Transverse colon (tissue), 3 donors: ENCODE measurements around the gene SLC22A4.
A peak's percentile ranks its signal among the peaks of the same experiment; 100 is the strongest.

Source experiments
- CTCF ChIP-seq, 5 experiments: fragments of 200-600 bp in 3 of 5; fragments of 450-650 bp in 2 of 5; sonication (generic) in 3 of 5; IDR thresholded peaks; 1 replicate in 2 of 5; 2 replicates in 3 of 5; pipeline ENCODE4 v1.5.1; 2016 to 2017; ENCODE audit warnings: antibody characterized with exemption in 5 of 5, inconsistent platforms in 3 of 5, mild to moderate bottlenecking in 2 of 5, moderate library complexity in 1 of 5
- EP300 ChIP-seq: sonication (generic); formaldehyde crosslinking; IDR thresholded peaks from one replicate; pipeline ENCODE4 v1.6.1; 2017; ENCODE audit warnings: antibody characterized with exemption, low read depth
- POLR2A ChIP-seq: fragments of 450-650 bp; IDR thresholded peaks from one replicate; pipeline ENCODE4 v1.6.1; 2016; ENCODE audit warnings: antibody characterized with exemption, mild to moderate bottlenecking, moderate library complexity

- TF ChIP-seq POLR2A: peak; percentile 37
- no peak for TF ChIP-seq CTCF (IDR thresholded peaks at IDR 0.05)
- TF ChIP-seq EP300: no peak
These were observed 722 bp downstream of the SLC22A4 start for GRCh38 chr5:132294728-132295504.
